Measurements from ENCODE around the gene INPP5F. TPM values are rescaled to one million over a fixed set of nuclear protein-coding genes. Genes with fewer than 3 reads are reported as not detected.

The INPP5F gene
- total and polyA plus RNA-seq, 4 donors = 5.6 to 22.9 (median 10.1) TPM

- no peak for ATAC-seq (ENCODE audit: insufficient read depth, low FRiP score)
- 97 to 99% methylated on average over 6 of the region's 6 CpGs for WGBS, 2 donors
- peaks cover 22 to 45% (median 25%) of the 10 kb centered on the region in 4 donors for H3K36me3 ChIP-seq (ENCODE audit: control insufficient read depth in 4 of 4, insufficient read depth in 4 of 4, low read length in 4 of 4)
Observed at GRCh38 chr10:119852277-119852676, 126.4 kb downstream of the INPP5F start.

GRCh38 chr10:119852822-119853221 lies 127.0 kb downstream of the INPP5F start:
- Histone ChIP-seq H3K36me3 (ENCODE audit: control insufficient read depth in 4 of 4, insufficient read depth in 4 of 4, low read length in 4 of 4) (peaks cover 19 to 43% (median 25%) of the 10 kb centered on the region in 4 donors), H3K9me3 (ENCODE audit: control insufficient read depth in 4 of 4, insufficient read depth in 3 of 4, low read length in 3 of 4) (no peaks in the 10 kb centered on the region), H3K4me3 (no peak overlapping the region), H3K27ac (ENCODE audit: low read depth in 1 of 2, low read length in 1 of 2) (no peak overlapping the region), H3K27me3 (ENCODE audit: control insufficient read depth in 3 of 3, insufficient read depth in 3 of 3, low read length in 2 of 3) (no peaks in the 10 kb centered on the region), H3K4me1 (ENCODE audit: control insufficient read depth in 5 of 5, insufficient read depth in 5 of 5, low read length in 5 of 5) (no peaks in the 10 kb centered on the region), H3K9ac (ENCODE audit: insufficient read depth in 1 of 2, low read length in 2 of 2) (no peak overlapping the region)
- TF ChIP-seq CTCF (IDR thresholded peaks at IDR 0.05; ENCODE audit: control extremely low read depth, extremely low read depth) = no peak
- DNase-seq = no peak
- 95 to 98% methylated on average over 6 of the region's 6 CpGs for WGBS, 2 donors
- ATAC-seq (ENCODE audit: insufficient read depth, low FRiP score) = no peak

More at GRCh38 chr10:119852277-119852676, 126.4 kb downstream of the INPP5F start:
- Histone ChIP-seq H3K4me1 (ENCODE audit: control insufficient read depth in 5 of 5, insufficient read depth in 5 of 5, low read length in 5 of 5) (no peaks in the 10 kb centered on the region), H3K4me3 (no peak overlapping the region), H3K27ac (ENCODE audit: low read depth in 1 of 2, low read length in 1 of 2) (no peak overlapping the region), H3K9me3 (ENCODE audit: control insufficient read depth in 4 of 4, insufficient read depth in 3 of 4, low read length in 3 of 4) (no peaks in the 10 kb centered on the region), H3K9ac (ENCODE audit: insufficient read depth in 1 of 2, low read length in 2 of 2) (no peak overlapping the region), H3K27me3 (ENCODE audit: control insufficient read depth in 3 of 3, insufficient read depth in 3 of 3, low read length in 2 of 3) (no peaks in the 10 kb centered on the region)
- no peak for TF ChIP-seq CTCF (IDR thresholded peaks at IDR 0.05; ENCODE audit: control extremely low read depth, extremely low read depth)
- DNase-seq = no peak

- Histone ChIP-seq H3K4me1 (ENCODE audit: control insufficient read depth in 5 of 5, insufficient read depth in 5 of 5, low read length in 5 of 5) (no peaks in the 10 kb centered on the region), H3K36me3 (ENCODE audit: control insufficient read depth in 4 of 4, insufficient read depth in 4 of 4, low read length in 4 of 4) (peaks cover 19 to 37% (median 24%) of the 10 kb centered on the region in 4 donors), H3K4me3 (no peak overlapping the region), H3K9me3 (ENCODE audit: control insufficient read depth in 4 of 4, insufficient read depth in 3 of 4, low read length in 3 of 4) (no peaks in the 10 kb centered on the region), H3K27ac (ENCODE audit: low read depth in 1 of 2, low read length in 1 of 2) (no peak overlapping the region), H3K27me3 (ENCODE audit: control insufficient read depth in 3 of 3, insufficient read depth in 3 of 3, low read length in 2 of 3) (no peaks in the 10 kb centered on the region), H3K9ac (ENCODE audit: insufficient read depth in 1 of 2, low read length in 2 of 2) (no peak overlapping the region)
- TF ChIP-seq CTCF (IDR thresholded peaks at IDR 0.05; ENCODE audit: control extremely low read depth, extremely low read depth) = no peak
- DNase-seq (no peak), ATAC-seq (ENCODE audit: insufficient read depth, low FRiP score) (no peak)
- 79 to 81% methylated on average over 1 of the region's 1 CpG for WGBS, 2 donors
Observed at GRCh38 chr10:119853574-119853973, 127.7 kb downstream of the INPP5F start.

GRCh38 chr10:119858063-119858462 lies 132.2 kb downstream of the INPP5F start:
- Histone ChIP-seq H3K27ac (ENCODE audit: low read depth in 1 of 2, low read length in 1 of 2) (no peak overlapping the region), H3K36me3 (ENCODE audit: control insufficient read depth in 4 of 4, insufficient read depth in 4 of 4, low read length in 4 of 4) (peaks cover 9 to 15% (median 13%) of the 10 kb centered on the region in 4 donors), H3K9ac (ENCODE audit: insufficient read depth in 1 of 2, low read length in 2 of 2) (no peak overlapping the region), H3K9me3 (ENCODE audit: control insufficient read depth in 4 of 4, insufficient read depth in 3 of 4, low read length in 3 of 4) (no peaks in the 10 kb centered on the region), H3K4me1 (ENCODE audit: control insufficient read depth in 5 of 5, insufficient read depth in 5 of 5, low read length in 5 of 5) (no peaks in the 10 kb centered on the region), H3K27me3 (ENCODE audit: control insufficient read depth in 3 of 3, insufficient read depth in 3 of 3, low read length in 2 of 3) (no peaks in the 10 kb centered on the region), H3K4me3 (no peak overlapping the region)
- ATAC-seq (ENCODE audit: insufficient read depth, low FRiP score) (no peak), DNase-seq (no peak)
- TF ChIP-seq CTCF (IDR thresholded peaks at IDR 0.05; ENCODE audit: control extremely low read depth, extremely low read depth) = no peak
- WGBS, 2 donors = 76 to 77% methylated on average over 1 of the region's 1 CpG
